WTC11 (cell line): ENCODE measurements around the gene SPACA5B.

Experiments
- AFF4 ChIP-seq: sonication (generic); formaldehyde crosslinking; IDR thresholded peaks from 2 replicates; pipeline ENCODE4 v1.8.1; 2023; ENCODE audit warnings: mild to moderate bottlenecking, missing genetic modification reagents, borderline replicate concordance
- ATF1 ChIP-seq: sonication (generic); formaldehyde crosslinking; IDR thresholded peaks from 2 replicates; pipeline ENCODE4 v1.8.1; 2023; ENCODE audit warnings: mild to moderate bottlenecking, moderate library complexity, missing genetic modification reagents
- CTCF ChIP-seq: fragments of 200-600 bp; IDR thresholded peaks from 2 replicates; pipeline ENCODE4 v1.8.0; 2022; ENCODE audit warnings: antibody characterized with exemption
- E2F4 ChIP-seq: sonication (generic); formaldehyde crosslinking; IDR thresholded peaks from 2 replicates; pipeline ENCODE4 v1.8.1; 2022; ENCODE audit warnings: low read depth, mild to moderate bottlenecking, moderate library complexity, missing genetic modification reagents, borderline replicate concordance
- FOXP4 ChIP-seq: sonication (generic); formaldehyde crosslinking; IDR thresholded peaks from 2 replicates; pipeline ENCODE4 v1.8.0; 2022; ENCODE audit warnings: mild to moderate bottlenecking, missing genetic modification reagents
- HMGXB4 ChIP-seq: sonication (generic); formaldehyde crosslinking; IDR thresholded peaks from 2 replicates; pipeline ENCODE4 v1.8.1; 2023; ENCODE audit warnings: mild to moderate bottlenecking, moderate library complexity, missing genetic modification reagents
- JUN ChIP-seq: sonication (generic); formaldehyde crosslinking; IDR thresholded peaks from 2 replicates; pipeline ENCODE4 v1.8.0; 2023; ENCODE audit warnings: mild to moderate bottlenecking, missing genetic modification reagents
- MAX ChIP-seq: sonication (generic); formaldehyde crosslinking; IDR thresholded peaks from 2 replicates; pipeline ENCODE4 v1.8.0; 2022; ENCODE audit warnings: mild to moderate bottlenecking, missing genetic modification reagents
- NFYB ChIP-seq: sonication (generic); formaldehyde crosslinking; conservative IDR thresholded peaks from 2 replicates; pipeline ENCODE4 v1.8.0; 2022; ENCODE audit warnings: low read depth, missing genetic modification reagents
- SP1 ChIP-seq: sonication (generic); formaldehyde crosslinking; conservative IDR thresholded peaks from 2 replicates; pipeline ENCODE4 v1.8.1; 2022; ENCODE audit warnings: missing genetic modification reagents
- TP53 ChIP-seq: sonication (generic); formaldehyde crosslinking; IDR thresholded peaks from 2 replicates; pipeline ENCODE4 v1.8.1; 2023; ENCODE audit warnings: mild to moderate bottlenecking, missing genetic modification reagents
- USF2 ChIP-seq: sonication (generic); formaldehyde crosslinking; IDR thresholded peaks from 2 replicates; pipeline ENCODE4 v1.8.1; 2023; ENCODE audit warnings: mild to moderate bottlenecking, missing genetic modification reagents, moderate library complexity
- ZBTB21 ChIP-seq: sonication (generic); formaldehyde crosslinking; IDR thresholded peaks from 2 replicates; pipeline ENCODE4 v1.8.1; 2023; ENCODE audit warnings: mild to moderate bottlenecking, missing genetic modification reagents, borderline replicate concordance

- TF ChIP-seq CTCF, result no peak
- no peak for TF ChIP-seq E2F4 (CRISPR knock-in tag)
- no peak for TF ChIP-seq USF2 (CRISPR knock-in tag)
- TF ChIP-seq SP1 (CRISPR knock-in tag), result no peak
- no peak for TF ChIP-seq TP53 (CRISPR knock-in tag)
- no peak for TF ChIP-seq MAX (CRISPR knock-in tag)
- no peak for TF ChIP-seq HMGXB4 (CRISPR knock-in tag)
- TF ChIP-seq NFYB (CRISPR knock-in tag), result no peak
- no peak for TF ChIP-seq AFF4 (CRISPR knock-in tag)
- no peak for TF ChIP-seq ATF1
- no peak for TF ChIP-seq ZBTB21 (CRISPR knock-in tag)
- no peak for TF ChIP-seq JUN (CRISPR knock-in tag)
- no peak for TF ChIP-seq FOXP4 (CRISPR knock-in tag)
These were observed 22.7 kb upstream of the SPACA5B start for GRCh38 chrX:48107717-48108116.
